ENCODE measurements around the gene P2RX7. TPM values are rescaled to one million over a fixed set of nuclear protein-coding genes. Genes with fewer than 3 reads are reported as not detected.

Gene P2RX7
- total RNA-seq, 1 experiment from 2014 or later = 1.6 TPM

GRCh38 chr12:121232163-121232562 lies 99.5 kb downstream of the P2RX7 start:
- Histone ChIP-seq H3K27me3 (ENCODE audit: low read length) (no peaks in the 10 kb centered on the region), H3F3A (ENCODE audit: low read length, unreplicated experiment) (no peaks in the 10 kb centered on the region), H3K4me1 (ENCODE audit: insufficient read depth, low read length) (peaks cover 19% of the 10 kb centered on the region), H3K4me3 (ENCODE audit: low read length) (no peak overlapping the region), H3K27ac (ENCODE audit: low read length) (no peak overlapping the region), H2AFZ (ENCODE audit: low read length) (no peak overlapping the region), H4K20me1 (ENCODE audit: low read length) (no peaks in the 10 kb centered on the region), H3K9me2 (replicated peaks; ENCODE audit: low read length) (no peaks in the 10 kb centered on the region), H3K9me3 (ENCODE audit: low read length) (no peaks in the 10 kb centered on the region), H3K36me3 (ENCODE audit: low read depth, low read length) (0 out of 2 replicates have a peak, but pooled peaks cover 7% of the 10 kb centered on the region), H3K79me2 (ENCODE audit: low read length) (no peaks in the 10 kb centered on the region), H3K4me2 (ENCODE audit: low read length) (no peak overlapping the region), H3K9ac (ENCODE audit: low read length) (no peak overlapping the region)
- intact Hi-C loops (cut with micrococcal nuclease) = no loop called here
- ATAC-seq = no peak
- no peak for TF ChIP-seq EZH2phosphoT487 (IDR thresholded peaks at IDR 0.05; ENCODE audit: borderline replicate concordance, low read length)
- no peak for TF ChIP-seq EZH2 (IDR thresholded peaks at IDR 0.05; ENCODE audit: low read length, unreplicated experiment)
- no peak for TF ChIP-seq CTCF (conservative IDR thresholded peaks at IDR 0.05; ENCODE audit: low read depth, low read length)
- no TSS peak for BruUV-seq (replicated peaks)
- POLR2A ChIA-PET (ENCODE audit: unreplicated experiment) = no interaction called here
- no peak for DNase-seq
- CTCF ChIA-PET = no interaction called here

- no peak for DNase-seq
- TF ChIP-seq CTCF (conservative IDR thresholded peaks at IDR 0.05; ENCODE audit: low read depth, low read length) = 0 out of 2 replicates have a peak, but pooled peaks have one; percentile 13
- no peak for TF ChIP-seq EZH2 (IDR thresholded peaks at IDR 0.05; ENCODE audit: low read length, unreplicated experiment)
- intact Hi-C loops (cut with micrococcal nuclease) = no loop called here
Observed at GRCh38 chr12:121232977-121233627, 100.4 kb downstream of the P2RX7 start.

GRCh38 chr12:121233628-121234020 lies 100.9 kb downstream of the P2RX7 start:
- intact Hi-C loops (cut with micrococcal nuclease) = no loop called here
- Histone ChIP-seq H3K4me2 (ENCODE audit: low read length) (no peak overlapping the region), H3K36me3 (ENCODE audit: low read depth, low read length) (peaks cover 10% of the 10 kb centered on the region; the same call in 1 of the 2 replicates), H4K20me1 (ENCODE audit: low read length) (no peaks in the 10 kb centered on the region), H3K4me1 (ENCODE audit: insufficient read depth, low read length) (peaks cover 10% of the 10 kb centered on the region; the same call in 1 of the 2 replicates), H3K9me2 (replicated peaks; ENCODE audit: low read length) (no peaks in the 10 kb centered on the region), H3K4me3 (ENCODE audit: low read length) (no peak overlapping the region), H3K9ac (ENCODE audit: low read length) (no peak overlapping the region), H3K79me2 (ENCODE audit: low read length) (no peaks in the 10 kb centered on the region), H2AFZ (ENCODE audit: low read length) (no peak overlapping the region), H3K9me3 (ENCODE audit: low read length) (no peaks in the 10 kb centered on the region), H3F3A (ENCODE audit: low read length, unreplicated experiment) (no peaks in the 10 kb centered on the region), H3K27me3 (ENCODE audit: low read length) (no peaks in the 10 kb centered on the region), H3K27ac (ENCODE audit: low read length) (no peak overlapping the region)
- ChIA-PET POLR2A (ENCODE audit: unreplicated experiment) (interaction anchor here (0.7 kb wide), 1 partner anchor 688 kb away, joined by 3 read pairs; no protein-coding TSS in a partner anchor), CTCF (no interaction called here)
- no TSS peak for BruUV-seq (replicated peaks)
- ATAC-seq (no peak), DNase-seq (no peak)
- TF ChIP-seq EZH2 (IDR thresholded peaks at IDR 0.05; ENCODE audit: low read length, unreplicated experiment) (no peak), CTCF (conservative IDR thresholded peaks at IDR 0.05; ENCODE audit: low read depth, low read length) (no peak), EZH2phosphoT487 (IDR thresholded peaks at IDR 0.05; ENCODE audit: borderline replicate concordance, low read length) (no peak)

More at GRCh38 chr12:121232977-121233627, 100.4 kb downstream of the P2RX7 start:
- H3K9me2 ChIP-seq (replicated peaks; ENCODE audit: low read length) = no peaks in the 10 kb centered on the region
- H3K4me3 ChIP-seq (ENCODE audit: low read length) = no peak overlapping the region
- no peaks in the 10 kb centered on the region for H3F3A ChIP-seq (ENCODE audit: low read length, unreplicated experiment)
- no peaks in the 10 kb centered on the region for H3K79me2 ChIP-seq (ENCODE audit: low read length)
- H4K20me1 ChIP-seq (ENCODE audit: low read length) = no peaks in the 10 kb centered on the region
- H3K9ac ChIP-seq (ENCODE audit: low read length) = no peak overlapping the region
- ATAC-seq = no peak
- no peak overlapping the region for H2AFZ ChIP-seq (ENCODE audit: low read length)
- no peak overlapping the region for H3K27ac ChIP-seq (ENCODE audit: low read length)
- peaks cover 10% of the 10 kb centered on the region; the same call in 1 of the 2 replicates for H3K4me1 ChIP-seq (ENCODE audit: insufficient read depth, low read length)
- H3K36me3 ChIP-seq (ENCODE audit: low read depth, low read length) = peaks cover 11% of the 10 kb centered on the region; the same call in 1 of the 2 replicates
- no TSS peak for BruUV-seq (replicated peaks)
- ChIA-PET POLR2A (ENCODE audit: unreplicated experiment) (interaction anchor here (0.7 kb wide), 1 partner anchor 687 kb away, joined by 3 read pairs; no protein-coding TSS in a partner anchor), CTCF (no interaction called here)
- no peak overlapping the region for H3K4me2 ChIP-seq (ENCODE audit: low read length)
- no peaks in the 10 kb centered on the region for H3K9me3 ChIP-seq (ENCODE audit: low read length)
- H3K27me3 ChIP-seq (ENCODE audit: low read length) = no peaks in the 10 kb centered on the region

Data from PC-3 (cell line).